RWPE2 (cell line): ENCODE measurements around the gene HBS1L.

Source experiments
- ATAC-seq: fragments of 200-7000 bp; cut with Tn5 transposase; 3 replicates; pipeline ENCODE4 v1.9.1; 2021; ENCODE audit warnings: low read depth
- DNase-seq: peaks from one replicate; pipeline ENCODE4 v3.0.0-alpha.2; 2020; ENCODE audit warnings: low spot score
- H3K27ac ChIP-seq: fragments of 450-650 bp; 2 replicates; pipeline ENCODE4 v1.5.1; 2017; ENCODE audit warnings: mild to moderate bottlenecking; ENCODE audit not compliant: poor library complexity, severe bottlenecking
- H3K27me3 ChIP-seq: fragments of 250-450 bp; sonication (Bioruptor Pico); 2 replicates; pipeline ENCODE4 v1.5.1; 2021; ENCODE audit warnings: mild to moderate bottlenecking, moderate library complexity; ENCODE audit not compliant: insufficient read depth, poor library complexity, severe bottlenecking
- H3K36me3 ChIP-seq: fragments of 250-450 bp; sonication (Bioruptor Pico); 2 replicates; pipeline ENCODE4 v1.5.1; 2020; ENCODE audit warnings: low read depth, mild to moderate bottlenecking, moderate library complexity
- H3K4me1 ChIP-seq: fragments of 250-450 bp; sonication (Bioruptor Pico); 2 replicates; pipeline ENCODE4 v1.5.1; 2021; ENCODE audit warnings: mild to moderate bottlenecking, moderate library complexity; ENCODE audit not compliant: insufficient read depth, poor library complexity, severe bottlenecking
- H3K4me3 ChIP-seq: fragments of 250-450 bp; sonication (Bioruptor Pico); 2 replicates; pipeline ENCODE4 v1.5.1; 2021; ENCODE audit warnings: mild to moderate bottlenecking, moderate library complexity; ENCODE audit not compliant: severe bottlenecking
- H3K9me3 ChIP-seq: fragments of 250-450 bp; sonication (Bioruptor Pico); 2 replicates; pipeline ENCODE4 v1.5.1; 2021; ENCODE audit warnings: mild to moderate bottlenecking, moderate library complexity; ENCODE audit not compliant: severe bottlenecking
- CTCF ChIP-seq: fragments of 450-650 bp; IDR thresholded peaks from one replicate; pipeline ENCODE4 v1.5.1; 2017; ENCODE audit warnings: mild to moderate bottlenecking, moderate library complexity; ENCODE audit not compliant: poor library complexity, severe bottlenecking

The HBS1L gene

GRCh38 chr6:134951494-134952263 is 102.9 kb downstream of the HBS1L start:
- H3K9me3 ChIP-seq = no peaks in the 10 kb centered on the region
- no peak for ATAC-seq
- no peaks in the 10 kb centered on the region for H3K27me3 ChIP-seq
- H3K27ac ChIP-seq = no peak overlapping the region
- no peak for DNase-seq
- H3K36me3 ChIP-seq = no peaks in the 10 kb centered on the region
- no peak overlapping the region for H3K4me3 ChIP-seq
- H3K4me1 ChIP-seq = no peaks in the 10 kb centered on the region
- no peak for TF ChIP-seq CTCF

- Histone ChIP-seq H3K27me3 (no peaks in the 10 kb centered on the region), H3K27ac (no peak overlapping the region), H3K4me1 (no peaks in the 10 kb centered on the region), H3K36me3 (no peaks in the 10 kb centered on the region), H3K9me3 (no peaks in the 10 kb centered on the region), H3K4me3 (no peak overlapping the region)
- TF ChIP-seq CTCF = peak; percentile 14
- ATAC-seq (no peak), DNase-seq (no peak)
Observed at GRCh38 chr6:134950482-134950881, 104.1 kb downstream of the HBS1L start.

GRCh38 chr6:134949927-134950326 is 104.7 kb downstream of the HBS1L start, which contains the start of gene ALDH8A1:
ALDH8A1 (minus strand) TSS chr6:134950101; CDS start chr6:134950053, 48 bp downstream.
- no peak for TF ChIP-seq CTCF
- H3K4me1 ChIP-seq = no peaks in the 10 kb centered on the region
- ATAC-seq (no peak), DNase-seq (no peak)
- H3K9me3 ChIP-seq = no peaks in the 10 kb centered on the region
- no peak within 1 kb of the TSS for H3K4me3 ChIP-seq
- H3K36me3 ChIP-seq = no peaks in the 10 kb centered on the region
- H3K27ac ChIP-seq = no peak within 1 kb of the TSS
- H3K27me3 ChIP-seq = no peaks in the 10 kb centered on the region

GRCh38 chr6:134948691-134949090 is 105.9 kb downstream of the HBS1L start:
- ATAC-seq = no peak
- no peaks in the 10 kb centered on the region for H3K4me1 ChIP-seq
- no peaks in the 10 kb centered on the region for H3K27me3 ChIP-seq
- no peak for TF ChIP-seq CTCF
- no peak overlapping the region for H3K27ac ChIP-seq
- H3K36me3 ChIP-seq = no peaks in the 10 kb centered on the region
- DNase-seq = no peak
- H3K4me3 ChIP-seq = no peak overlapping the region
- H3K9me3 ChIP-seq = no peaks in the 10 kb centered on the region

GRCh38 chr6:134948142-134948541 is 106.5 kb downstream of the HBS1L start:
- TF ChIP-seq CTCF = no peak
- no peak for DNase-seq
- H3K27me3 ChIP-seq = no peaks in the 10 kb centered on the region
- H3K9me3 ChIP-seq = no peaks in the 10 kb centered on the region
- no peaks in the 10 kb centered on the region for H3K36me3 ChIP-seq
- H3K4me1 ChIP-seq = no peaks in the 10 kb centered on the region
- no peak overlapping the region for H3K27ac ChIP-seq
- ATAC-seq = no peak
- H3K4me3 ChIP-seq = no peak overlapping the region
